Omental fat pad (tissue), 4 donors: Measurements from ENCODE around the gene HLA-DPB1. TPM values are rescaled to one million over a fixed set of nuclear protein-coding genes. Genes with fewer than 3 reads are reported as not detected.

Experiments used
- ATAC-seq: fragments of 150-250 bp; one replicate; pipeline ENCODE4 v1.9.1; 2016; ENCODE audit warnings: mild to moderate bottlenecking, moderate library complexity; ENCODE audit not compliant: low FRiP score
- DNase-seq: peaks from one replicate; pipeline ENCODE4 v3.0.0-alpha.2; 2019; ENCODE audit warnings: low spot score
- CTCF ChIP-seq, 3 donors: fragments of 450-650 bp; IDR thresholded peaks; one replicate each; pipeline ENCODE4 v1.5.1; 2016 to 2017; ENCODE audit warnings: antibody characterized with exemption in 3 of 3, mild to moderate bottlenecking in 3 of 3, moderate library complexity in 2 of 3
- total RNA-seq, 4 donors: library from RNA; depleted of rRNA; stranded (reverse); fragments of >200 nt; gene quantifications; one replicate each; pipeline ENCODE4 v1.1.0, GENCODE V29; 2016

The HLA-DPB1 gene
- total RNA-seq, 4 donors from 2014 or later = 29.2 to 120 (median 101) TPM

- DNase-seq (no peak), ATAC-seq (no peak)
- no peak for TF ChIP-seq CTCF (IDR thresholded peaks at IDR 0.05)
These were observed 4.9 kb upstream of the HLA-DPB1 start for GRCh38 chr6:33070909-33071308.

GRCh38 chr6:33071569-33071968 is 4.2 kb upstream of the HLA-DPB1 start:
- ATAC-seq (no peak), DNase-seq (no peak)
- TF ChIP-seq CTCF (IDR thresholded peaks at IDR 0.05) = no peak

GRCh38 chr6:33072508-33073100 is 3.2 kb upstream of the HLA-DPB1 start:
- no peak for TF ChIP-seq CTCF (IDR thresholded peaks at IDR 0.05)
- DNase-seq = no peak
- no peak for ATAC-seq

GRCh38 chr6:33073431-33073871 is 2.3 kb upstream of the HLA-DPB1 start, which contains the start of gene HLA-DPA1:
Gene HLA-DPA1, minus strand, starts transcription at chr6:33073649.
- TF ChIP-seq CTCF (IDR thresholded peaks at IDR 0.05) = no peak
- no peak for DNase-seq

GRCh38 chr6:33075208-33075567 is 602 bp upstream of the HLA-DPB1 start:
- TF ChIP-seq CTCF (IDR thresholded peaks at IDR 0.05) = no peak
- ATAC-seq (no peak), DNase-seq (no peak)

More at GRCh38 chr6:33073431-33073871, 2.3 kb upstream of the HLA-DPB1 start, which contains the start of gene HLA-DPA1:
- no peak for ATAC-seq

- DNase-seq (no peak), ATAC-seq (no peak)
- TF ChIP-seq CTCF (IDR thresholded peaks at IDR 0.05) = no peak
These were observed 680 bp downstream of the HLA-DPB1 start for GRCh38 chr6:33076406-33076934.

GRCh38 chr6:33077908-33078307 is 2.1 kb downstream of the HLA-DPB1 start:
- ATAC-seq (no peak), DNase-seq (no peak)
- TF ChIP-seq CTCF (IDR thresholded peaks at IDR 0.05) = no peak
